Ovary (tissue), 3 donors: Measurements from ENCODE around the gene CHMP6.

ENCODE experiments used
- EP300 ChIP-seq: sonication (generic); formaldehyde crosslinking; IDR thresholded peaks from one replicate; pipeline ENCODE4 v1.6.1; 2017; ENCODE audit warnings: antibody characterized with exemption
- POLR2A ChIP-seq: fragments of 450-650 bp; IDR thresholded peaks from one replicate; pipeline ENCODE4 v1.6.1; 2017; ENCODE audit warnings: antibody characterized with exemption, mild to moderate bottlenecking, moderate library complexity
- TF ChIP-seq, protein P1 (sequence below), 3 donors: fragments of 450-650 bp in 2 of 3; fragments of 200-600 bp in 1 of 3; IDR thresholded peaks; one replicate each; pipeline versions ENCODE4 v1.5.1 to v1.8.0; 2016 to 2022; ENCODE audit warnings: antibody characterized with exemption in 3 of 3, mild to moderate bottlenecking in 1 of 3
- donor health status: DM: no; HTN: no; CAD: no.

DNA sequence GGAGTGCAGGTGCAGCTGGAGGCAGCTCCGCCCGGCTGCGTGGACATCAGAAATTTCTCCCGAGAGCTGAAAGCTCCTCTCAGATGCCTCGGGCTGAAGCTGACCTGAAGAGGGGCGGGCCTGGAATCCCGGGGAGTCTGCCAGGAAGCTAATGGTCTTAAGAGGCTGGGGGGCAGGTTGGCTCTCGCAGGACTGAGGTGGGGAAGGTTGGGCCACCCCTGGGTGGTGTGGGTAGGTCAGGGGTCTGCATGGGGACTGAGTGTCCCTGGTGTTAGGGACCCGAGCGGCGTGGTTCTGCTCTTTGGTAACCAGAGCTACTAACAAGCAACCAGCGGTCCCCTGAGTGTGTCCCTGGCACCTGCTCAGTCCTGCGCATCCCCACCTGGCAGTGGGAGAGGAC, 3.5 kb downstream of the CHMP6 start:
- TF ChIP-seq, protein P1, sequence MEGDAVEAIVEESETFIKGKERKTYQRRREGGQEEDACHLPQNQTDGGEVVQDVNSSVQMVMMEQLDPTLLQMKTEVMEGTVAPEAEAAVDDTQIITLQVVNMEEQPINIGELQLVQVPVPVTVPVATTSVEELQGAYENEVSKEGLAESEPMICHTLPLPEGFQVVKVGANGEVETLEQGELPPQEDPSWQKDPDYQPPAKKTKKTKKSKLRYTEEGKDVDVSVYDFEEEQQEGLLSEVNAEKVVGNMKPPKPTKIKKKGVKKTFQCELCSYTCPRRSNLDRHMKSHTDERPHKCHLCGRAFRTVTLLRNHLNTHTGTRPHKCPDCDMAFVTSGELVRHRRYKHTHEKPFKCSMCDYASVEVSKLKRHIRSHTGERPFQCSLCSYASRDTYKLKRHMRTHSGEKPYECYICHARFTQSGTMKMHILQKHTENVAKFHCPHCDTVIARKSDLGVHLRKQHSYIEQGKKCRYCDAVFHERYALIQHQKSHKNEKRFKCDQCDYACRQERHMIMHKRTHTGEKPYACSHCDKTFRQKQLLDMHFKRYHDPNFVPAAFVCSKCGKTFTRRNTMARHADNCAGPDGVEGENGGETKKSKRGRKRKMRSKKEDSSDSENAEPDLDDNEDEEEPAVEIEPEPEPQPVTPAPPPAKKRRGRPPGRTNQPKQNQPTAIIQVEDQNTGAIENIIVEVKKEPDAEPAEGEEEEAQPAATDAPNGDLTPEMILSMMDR (IDR thresholded peaks at IDR 0.05), result no peak
- TF ChIP-seq POLR2A (no peak), EP300 (no peak)
